Measurements from ENCODE around the gene HS3ST4. TPM values are rescaled to one million over a fixed set of nuclear protein-coding genes. Genes with fewer than 3 reads are reported as not detected.
"Not testable (repeated sequence)": the region's sequence is repeated elsewhere in the genome, so short reads cannot be mapped to it uniquely, and the experiment has no call there.

Gene HS3ST4
- total RNA-seq, 1 donor from 2014 or later = 1.2 TPM

DNA sequence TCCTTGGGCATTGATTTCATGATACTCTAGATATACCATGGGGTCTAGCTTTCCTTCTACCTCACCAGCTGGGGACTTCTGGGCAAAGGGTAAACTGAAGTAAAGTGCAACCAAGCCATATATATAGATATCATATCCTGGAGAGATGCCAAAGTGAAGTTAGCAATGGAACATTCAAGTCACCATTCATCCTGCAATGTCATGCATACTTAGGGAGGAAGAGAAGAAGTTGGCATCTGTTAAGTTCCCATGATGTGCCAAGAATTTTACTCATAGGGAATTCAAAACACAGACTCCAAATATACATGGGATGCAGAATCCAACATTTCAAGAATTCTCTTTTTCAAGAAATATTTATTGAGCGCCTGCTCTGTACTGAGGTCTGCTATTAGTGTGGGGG, 399.8 kb downstream of the HS3ST4 start:
- Histone ChIP-seq H3K36me3 (ENCODE audit: insufficient read depth, low read length) (no peaks in the 10 kb centered on the region), H3K9me3 (ENCODE audit: insufficient read depth, low read depth, low read length) (no peaks in the 10 kb centered on the region), H3K4me2 (ENCODE audit: low read length) (no peak overlapping the region), H2AFZ (ENCODE audit: low read depth, low read length) (no peak overlapping the region), H3K27me3 (ENCODE audit: insufficient read depth, low read length) (no peaks in the 10 kb centered on the region), H3K9ac (ENCODE audit: low read length) (no peak overlapping the region), H3K79me2 (ENCODE audit: insufficient read depth, low read length) (no peaks in the 10 kb centered on the region), H3K4me1 (ENCODE audit: insufficient read depth, low read length) (no peaks in the 10 kb centered on the region), H3K27ac (ENCODE audit: low read depth, low read length) (no peak overlapping the region), H3K4me3 (ENCODE audit: insufficient read depth, low read depth, low read length) (no peak overlapping the region), H4K20me1 (ENCODE audit: insufficient read depth, low read length) (no peaks in the 10 kb centered on the region)
- no peak for DNase-seq (ENCODE audit: low read depth)
- H3K27me3 Mint-ChIP-seq (ENCODE audit: low read depth, unreplicated experiment) = no peaks in the 10 kb centered on the region
- no peaks in the 10 kb centered on the region for H3K4me1 Mint-ChIP-seq (ENCODE audit: low read depth, unreplicated experiment)
- no peak overlapping the region for H3K4me3 Mint-ChIP-seq (ENCODE audit: unreplicated experiment)
- no peak overlapping the region for H3K27ac Mint-ChIP-seq (ENCODE audit: unreplicated experiment)
- H3K36me3 Mint-ChIP-seq (ENCODE audit: low read depth, unreplicated experiment) = no peaks in the 10 kb centered on the region
- H3K9me3 Mint-ChIP-seq (ENCODE audit: unreplicated experiment) = peaks cover 4% of the 10 kb centered on the region
- FAIRE-seq = no peak
- no peak for TF ChIP-seq EZH2 (IDR thresholded peaks at IDR 0.05; ENCODE audit: insufficient read depth, low read length)
- TF ChIP-seq, protein P1, sequence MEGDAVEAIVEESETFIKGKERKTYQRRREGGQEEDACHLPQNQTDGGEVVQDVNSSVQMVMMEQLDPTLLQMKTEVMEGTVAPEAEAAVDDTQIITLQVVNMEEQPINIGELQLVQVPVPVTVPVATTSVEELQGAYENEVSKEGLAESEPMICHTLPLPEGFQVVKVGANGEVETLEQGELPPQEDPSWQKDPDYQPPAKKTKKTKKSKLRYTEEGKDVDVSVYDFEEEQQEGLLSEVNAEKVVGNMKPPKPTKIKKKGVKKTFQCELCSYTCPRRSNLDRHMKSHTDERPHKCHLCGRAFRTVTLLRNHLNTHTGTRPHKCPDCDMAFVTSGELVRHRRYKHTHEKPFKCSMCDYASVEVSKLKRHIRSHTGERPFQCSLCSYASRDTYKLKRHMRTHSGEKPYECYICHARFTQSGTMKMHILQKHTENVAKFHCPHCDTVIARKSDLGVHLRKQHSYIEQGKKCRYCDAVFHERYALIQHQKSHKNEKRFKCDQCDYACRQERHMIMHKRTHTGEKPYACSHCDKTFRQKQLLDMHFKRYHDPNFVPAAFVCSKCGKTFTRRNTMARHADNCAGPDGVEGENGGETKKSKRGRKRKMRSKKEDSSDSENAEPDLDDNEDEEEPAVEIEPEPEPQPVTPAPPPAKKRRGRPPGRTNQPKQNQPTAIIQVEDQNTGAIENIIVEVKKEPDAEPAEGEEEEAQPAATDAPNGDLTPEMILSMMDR (IDR thresholded peaks at IDR 0.05; ENCODE audit: insufficient read depth, low read depth, low read length) = no peak

DNA sequence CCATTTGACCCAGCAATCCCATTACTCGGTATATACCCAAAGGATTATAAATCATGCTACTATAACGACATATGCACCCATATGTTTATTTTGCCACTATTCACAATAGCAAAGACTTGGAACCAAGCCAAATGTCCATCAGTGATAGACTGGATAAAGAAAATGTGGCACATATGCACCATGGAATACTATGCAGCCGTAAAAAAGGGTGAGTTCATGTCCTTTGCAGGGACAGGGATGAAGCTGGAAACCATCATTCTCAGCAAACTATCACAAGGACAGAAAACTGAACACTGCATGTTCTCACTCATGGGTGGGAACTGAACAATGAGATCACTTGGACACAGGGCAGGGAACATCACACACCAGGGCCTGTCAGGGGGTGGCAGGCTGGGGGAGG, 406.4 kb downstream of the HS3ST4 start:
- not testable (repeated sequence) for H3K27ac ChIP-seq (ENCODE audit: low read depth, low read length); H3K79me2 ChIP-seq (ENCODE audit: insufficient read depth, low read length); H3K9me3 Mint-ChIP-seq (ENCODE audit: unreplicated experiment); H3K4me3 Mint-ChIP-seq (ENCODE audit: unreplicated experiment); FAIRE-seq; DNase-seq (ENCODE audit: low read depth); H3K36me3 Mint-ChIP-seq (ENCODE audit: low read depth, unreplicated experiment); H3K4me1 Mint-ChIP-seq (ENCODE audit: low read depth, unreplicated experiment); H3K36me3 ChIP-seq (ENCODE audit: insufficient read depth, low read length); H3K4me2 ChIP-seq (ENCODE audit: low read length); H3K4me3 ChIP-seq (ENCODE audit: insufficient read depth, low read depth, low read length); H3K27me3 ChIP-seq (ENCODE audit: insufficient read depth, low read length); H3K27me3 Mint-ChIP-seq (ENCODE audit: low read depth, unreplicated experiment); H3K9me3 ChIP-seq (ENCODE audit: insufficient read depth, low read depth, low read length); H3K9ac ChIP-seq (ENCODE audit: low read length); H4K20me1 ChIP-seq (ENCODE audit: insufficient read depth, low read length); H3K4me1 ChIP-seq (ENCODE audit: insufficient read depth, low read length); H2AFZ ChIP-seq (ENCODE audit: low read depth, low read length); H3K27ac Mint-ChIP-seq (ENCODE audit: unreplicated experiment)

DNA sequence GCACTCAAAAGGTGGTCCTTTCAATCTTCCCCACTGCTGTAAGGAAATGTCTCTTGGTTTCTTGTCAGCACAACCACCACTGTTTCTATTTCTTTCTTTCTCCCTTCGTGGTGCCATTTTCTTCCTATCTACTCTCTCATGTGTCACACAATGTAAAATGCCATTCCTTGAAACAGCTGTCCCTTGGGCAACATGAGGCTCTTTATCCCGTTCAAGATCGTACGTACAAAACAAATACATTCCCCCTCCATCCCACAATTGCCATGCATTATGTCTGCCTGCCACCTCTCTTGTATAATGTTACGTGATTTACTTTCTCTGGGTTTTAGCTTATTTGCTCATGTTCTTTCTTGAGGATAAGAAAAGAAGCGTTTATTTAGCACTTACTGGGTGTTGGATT, 410.6 kb downstream of the HS3ST4 start:
- H3K4me2 ChIP-seq (ENCODE audit: low read length) = no peak overlapping the region
- H3K9me3 ChIP-seq (ENCODE audit: insufficient read depth, low read depth, low read length) = no peaks in the 10 kb centered on the region
- no peaks in the 10 kb centered on the region for H3K79me2 ChIP-seq (ENCODE audit: insufficient read depth, low read length)
- no peak overlapping the region for H3K4me3 ChIP-seq (ENCODE audit: insufficient read depth, low read depth, low read length)
- H4K20me1 ChIP-seq (ENCODE audit: insufficient read depth, low read length) = no peaks in the 10 kb centered on the region
- Mint-ChIP-seq H3K36me3 (ENCODE audit: low read depth, unreplicated experiment) (no peaks in the 10 kb centered on the region), H3K4me1 (ENCODE audit: low read depth, unreplicated experiment) (no peaks in the 10 kb centered on the region), H3K27ac (ENCODE audit: unreplicated experiment) (no peak overlapping the region), H3K4me3 (ENCODE audit: unreplicated experiment) (no peak overlapping the region), H3K9me3 (ENCODE audit: unreplicated experiment) (peaks cover 8% of the 10 kb centered on the region), H3K27me3 (ENCODE audit: low read depth, unreplicated experiment) (peaks cover 4% of the 10 kb centered on the region)
- no peak overlapping the region for H3K27ac ChIP-seq (ENCODE audit: low read depth, low read length)
- no peak overlapping the region for H3K9ac ChIP-seq (ENCODE audit: low read length)
- TF ChIP-seq EZH2 (IDR thresholded peaks at IDR 0.05; ENCODE audit: insufficient read depth, low read length) = no peak
- TF ChIP-seq, protein P1 (IDR thresholded peaks at IDR 0.05; ENCODE audit: insufficient read depth, low read depth, low read length) = no peak
- no peaks in the 10 kb centered on the region for H3K36me3 ChIP-seq (ENCODE audit: insufficient read depth, low read length)
- DNase-seq (ENCODE audit: low read depth) (no peak), FAIRE-seq (no peak)
- no peaks in the 10 kb centered on the region for H3K4me1 ChIP-seq (ENCODE audit: insufficient read depth, low read length)
- no peaks in the 10 kb centered on the region for H3K27me3 ChIP-seq (ENCODE audit: insufficient read depth, low read length)
- H2AFZ ChIP-seq (ENCODE audit: low read depth, low read length) = no peak overlapping the region

All from astrocyte (in vitro differentiated cells and primary cell).